GM12878 (cell line): Measurements from ENCODE around the gene FAM163A. TPM values are rescaled to one million over a fixed set of nuclear protein-coding genes. Genes with fewer than 3 reads are reported as not detected.

ENCODE experiments used
- ATAC-seq: fragments of 200-7000 bp; cut with Tn5 transposase; 3 replicates; pipeline ENCODE4 v1.9.1; 2020; ENCODE audit warnings: mild to moderate bottlenecking, moderate library complexity
- BruUV-seq: library from RNA; stranded (reverse); fragments of 400-500 nt; replicated peaks from 2 replicates; lab custom pipeline; 2021; lab: Mats Ljungman, UMichigan
- CTCF ChIA-PET: fragments of 300-600 bp; sonication (Branson Sonifier 250); formaldehyde crosslinking; extraction: SDS; loops from one replicate; lab custom pipeline; 2021; ENCODE audit warnings: inconsistent platforms; lab: Yijun Ruan, JAX
- POLR2A ChIA-PET: fragments of 350-600 bp; formaldehyde crosslinking; extraction: SDS; loops from one replicate; lab custom pipeline; 2021; ENCODE audit warnings: inconsistent platforms; lab: Charles Lee
- RAD21 ChIA-PET: fragments of 300-600 bp; sonication (Branson Sonifier 250); formaldehyde crosslinking; loops from one replicate; lab custom pipeline; 2023; ENCODE audit warnings: antibody characterized with exemption; ENCODE audit not compliant: unreplicated experiment; lab: Charles Lee
- SMC1A ChIA-PET: fragments of 300-600 bp; sonication (Branson Sonifier 250); formaldehyde crosslinking; loops from one replicate; lab custom pipeline; 2023; ENCODE audit not compliant: unreplicated experiment, uncharacterized antibody; lab: Charles Lee
- DNase-seq: peaks from one replicate; pipeline ENCODE4 v3.0.0-alpha.2; 2011; ENCODE audit warnings: low read depth, low spot score
- FAIRE-seq: peaks from 3 replicates; lab custom pipeline; 2011; peaks lifted over from hg19 to GRCh38; lab: Jason Lieb, UNC
- H2AFZ ChIP-seq: 2 replicates; pipeline ENCODE4 v1.6.0; 2011; ENCODE audit warnings: low read depth, low read length, control low read depth; ENCODE audit not compliant: control insufficient read depth
- H3K27ac ChIP-seq: 2 replicates; pipeline ENCODE4 v1.5.1; 2011; ENCODE audit warnings: control low read depth; ENCODE audit not compliant: control insufficient read depth, insufficient read depth
- H3K27me3 ChIP-seq, 2 experiments: replicated peaks in 1 of 2; 2 replicates each; pipeline versions ENCODE4 v1.6.0 to v1.6.1; 2011; ENCODE audit warnings: low read length in 1 of 2; ENCODE audit not compliant: control insufficient read depth in 2 of 2, insufficient read depth in 2 of 2
- H3K36me3 ChIP-seq, 2 experiments: 2 replicates each; pipeline ENCODE4 v1.5.1; 2011; ENCODE audit warnings: low read length in 1 of 2; ENCODE audit not compliant: control insufficient read depth in 2 of 2, insufficient read depth in 2 of 2
- H3K4me1 ChIP-seq: 2 replicates; pipeline ENCODE4 v1.6.1; 2011; ENCODE audit warnings: mild to moderate bottlenecking, low read length, moderate library complexity, mixed read lengths; ENCODE audit not compliant: control insufficient read depth, insufficient read depth
- H3K4me2 ChIP-seq: 2 replicates; pipeline ENCODE4 v1.6.0; 2011; ENCODE audit warnings: control low read depth; ENCODE audit not compliant: control insufficient read depth, insufficient read depth
- H3K4me3 ChIP-seq: fragments of 200-600 bp; sonication (generic); 2 replicates; pipeline ENCODE4 v1.5.1; 2016
- H3K79me2 ChIP-seq: 2 replicates; pipeline ENCODE4 v1.6.0; 2011; ENCODE audit warnings: low read length; ENCODE audit not compliant: control insufficient read depth, insufficient read depth
- H3K9ac ChIP-seq: 2 replicates; pipeline ENCODE4 v1.8.0; 2011; ENCODE audit warnings: low read length, control low read depth, mixed read lengths; ENCODE audit not compliant: control insufficient read depth, insufficient read depth
- H3K9me3 ChIP-seq: replicated peaks from 3 replicates; pipeline ENCODE4 v1.5.1; 2011; ENCODE audit warnings: mild to moderate bottlenecking, low read length; ENCODE audit not compliant: control insufficient read depth, insufficient read depth
- H4K20me1 ChIP-seq: 2 replicates; pipeline ENCODE4 v1.6.0; 2011; ENCODE audit not compliant: control insufficient read depth, insufficient read depth
- CREM ChIP-seq: IDR thresholded peaks from 2 replicates; pipeline ENCODE4 v1.6.1; 2014; ENCODE audit warnings: antibody characterized with exemption, low read depth
- EZH2 ChIP-seq: IDR thresholded peaks from 2 replicates; pipeline ENCODE4 v1.6.1; 2012; ENCODE audit warnings: low read depth, mild to moderate bottlenecking, control low read depth, inconsistent platforms, low read length, borderline replicate concordance; ENCODE audit not compliant: control insufficient read depth
- IRF5 ChIP-seq: fragments of 450-650 bp; IDR thresholded peaks from 2 replicates; pipeline ENCODE4 v1.6.1; 2017; ENCODE audit warnings: borderline replicate concordance
- MTA3 ChIP-seq: IDR thresholded peaks from 2 replicates; pipeline ENCODE4 v1.6.1; 2012; ENCODE audit warnings: low read length, inconsistent platforms, borderline replicate concordance
- NR2C1 ChIP-seq: fragments of 450-650 bp; IDR thresholded peaks from 2 replicates; pipeline ENCODE4 v1.6.1; 2017; ENCODE audit warnings: antibody characterized with exemption, mild to moderate bottlenecking, moderate library complexity
- NR2C2 ChIP-seq: IDR thresholded peaks from 2 replicates; pipeline ENCODE4 v1.6.1; 2011; ENCODE audit warnings: borderline replicate concordance, low read depth; ENCODE audit not compliant: control insufficient read depth, insufficient read length
- NRF1 ChIP-seq: conservative IDR thresholded peaks from 2 replicates; pipeline ENCODE4 v1.6.1; 2011; ENCODE audit warnings: mild to moderate bottlenecking, low read depth, low read length, improper control_type of control experiment
- PRDM15 ChIP-seq: fragments of 450-650 bp; formaldehyde crosslinking; IDR thresholded peaks from 2 replicates; pipeline ENCODE4 v1.4.0; 2020; ENCODE audit warnings: mild to moderate bottlenecking, moderate library complexity
- SMAD5 ChIP-seq: IDR thresholded peaks from 2 replicates; pipeline ENCODE4 v1.6.1; 2016; ENCODE audit warnings: antibody characterized with exemption, low read depth
- SMC3 ChIP-seq: IDR thresholded peaks from 2 replicates; pipeline ENCODE4 v1.6.1; 2011; ENCODE audit warnings: low read length, improper control_type of control experiment, borderline replicate concordance
- TCF3 ChIP-seq: IDR thresholded peaks from 2 replicates; pipeline ENCODE4 v1.6.1; 2012; ENCODE audit warnings: low read depth, mild to moderate bottlenecking, low read length, borderline replicate concordance; ENCODE audit not compliant: insufficient read depth
- USF1 ChIP-seq: IDR thresholded peaks from 2 replicates; pipeline ENCODE4 v1.6.1; 2011; ENCODE audit warnings: borderline replicate concordance, low read depth, mild to moderate bottlenecking, moderate library complexity, mixed read lengths, low read length; ENCODE audit not compliant: insufficient read depth; ENCODE audit errors: extremely low read length
- YY1 ChIP-seq: IDR thresholded peaks from 2 replicates; pipeline ENCODE4 v1.6.1; 2011; ENCODE audit warnings: low read depth, mild to moderate bottlenecking, low read length
- ZNF207 ChIP-seq: fragments of 450-650 bp; IDR thresholded peaks from 2 replicates; pipeline ENCODE4 v1.6.1; 2014; ENCODE audit warnings: antibody characterized with exemption, mild to moderate bottlenecking, borderline replicate concordance
- ZNF592 ChIP-seq: fragments of 450-650 bp; IDR thresholded peaks from 2 replicates; pipeline ENCODE4 v1.6.1; 2017; ENCODE audit warnings: mild to moderate bottlenecking, moderate library complexity
- WGBS: methylation state at CpG from one replicate; pipeline ENCODE4 v1.1.6; 2016; ENCODE audit warnings: low lambda C conversion rate; ENCODE audit not compliant: insufficient replicate concordance, insufficient coverage; ENCODE audit errors: missing lambda C conversion rate; 5-methylcytosine and 5-hydroxymethylcytosine counted together
- in situ Hi-C: fragments of 300-500 bp; cut with MboI; formaldehyde crosslinking; loops from 9 replicates; pipeline ENCODE4 v1.14.3; 2018; ENCODE audit warnings: mixed read lengths
- intact Hi-C: fragments of 100-400 bp; cut with micrococcal nuclease; formaldehyde crosslinking; loops from one replicate; pipeline ENCODE4 v1.14.2; 2022; ENCODE audit not compliant: unreplicated experiment
- polyA plus RNA-seq, 11 experiments: library from polyadenylated mRNA; depleted of rRNA in 4 of 11; unstranded in 6 of 11; stranded (reverse) in 5 of 11; fragments of >200 nt; fragmentation: Nextera tagmentation in 4 of 11; fragmentation: Illumina TruSeq in 1 of 11; extraction: Ambion mirVana in 4 of 11; extraction: Trizol in 1 of 11; gene quantifications; 1 replicate in 1 of 11; 2 replicates in 10 of 11; pipeline versions ENCODE4 v1.2.1 to v1.2.3, GENCODE V29; 2011 to 2016; ENCODE audit warnings: inconsistent platforms in 2 of 11, missing spikeins in 2 of 11, low read depth in 1 of 11
- total RNA-seq, 4 experiments: library from RNA; depleted of rRNA in 3 of 4; stranded (reverse); fragments of >200 nt in 3 of 4; fragmentation: Illumina TruSeq in 1 of 4; extraction: Trizol in 1 of 4; gene quantifications; 2 replicates each; pipeline versions ENCODE4 v1.2.1 to v1.2.3, GENCODE V29; 2013 to 2021

The FAM163A gene
- total and polyA plus RNA-seq, 10 of the 15 experiments (the other 5 are each of a cell fraction or from before 2014, with no cell fraction given), result not detected

GRCh38 chr1:179767996-179768395, 24.9 kb downstream of the FAM163A start:
- Histone ChIP-seq H3K9me3 (no peaks in the 10 kb centered on the region), H3K27ac (no peak overlapping the region), H3K9ac (no peak overlapping the region), H3K27me3 (no peaks in the 10 kb centered on the region), H3K79me2 (no peaks in the 10 kb centered on the region), H3K4me1 (no peaks in the 10 kb centered on the region), H3K4me2 (no peak overlapping the region), H2AFZ (no peak overlapping the region), H4K20me1 (no peaks in the 10 kb centered on the region), H3K4me3 (no peak overlapping the region), H3K36me3 (no peaks in the 10 kb centered on the region)
- DNase-seq, result no peak
- ChIA-PET CTCF (no interaction called here), SMC1A (no interaction called here), RAD21 (no interaction called here), POLR2A (no interaction called here)
- ATAC-seq, result no peak
- intact Hi-C loops, result no loop called here
- in situ Hi-C loops, result no loop called here
- FAIRE-seq, result no peak
- BruUV-seq, result no TSS peak
- 14% methylated on average over 2 of the region's 2 CpGs for WGBS
- TF ChIP-seq EZH2 (no peak), IRF5 (no peak), NRF1 (no peak), CREM (no peak), TCF3 (no peak), YY1 (no peak), ZNF207 (no peak), SMAD5 (no peak), PRDM15 (no peak), MTA3 (no peak), SMC3 (no peak), NR2C1 (no peak), NR2C2 (no peak), USF1 (no peak), ZNF592 (no peak)
